HUES6 (cell line): ENCODE measurements around the gene NEGR1.

Experiments used
- H3K27ac ChIP-seq: 2 replicates; pipeline ENCODE4 v1.7.0; 2013; ENCODE audit warnings: low read depth, mild to moderate bottlenecking, low read length, inconsistent platforms
- H3K27me3 ChIP-seq: 2 replicates; pipeline ENCODE4 v1.6.1; 2013; ENCODE audit warnings: low read length; ENCODE audit not compliant: control insufficient read depth, insufficient read depth
- H3K36me3 ChIP-seq: 2 replicates; pipeline ENCODE4 v1.6.1; 2013; ENCODE audit warnings: low read length; ENCODE audit not compliant: control insufficient read depth, insufficient read depth
- H3K4me1 ChIP-seq: 2 replicates; pipeline ENCODE4 v1.6.1; 2013; ENCODE audit warnings: low read length; ENCODE audit not compliant: control insufficient read depth, insufficient read depth
- H3K4me3 ChIP-seq: 2 replicates; pipeline ENCODE4 v1.5.1; 2013; ENCODE audit warnings: low read depth, low read length
- H3K9ac ChIP-seq: one replicate; pipeline ENCODE4 v1.6.1; 2013; ENCODE audit warnings: mild to moderate bottlenecking, low read length
- H3K9me3 ChIP-seq: 2 replicates; pipeline ENCODE4 v1.6.1; 2013; ENCODE audit warnings: low read depth, low read length; ENCODE audit not compliant: control insufficient read depth, insufficient read depth

Gene NEGR1

DNA sequence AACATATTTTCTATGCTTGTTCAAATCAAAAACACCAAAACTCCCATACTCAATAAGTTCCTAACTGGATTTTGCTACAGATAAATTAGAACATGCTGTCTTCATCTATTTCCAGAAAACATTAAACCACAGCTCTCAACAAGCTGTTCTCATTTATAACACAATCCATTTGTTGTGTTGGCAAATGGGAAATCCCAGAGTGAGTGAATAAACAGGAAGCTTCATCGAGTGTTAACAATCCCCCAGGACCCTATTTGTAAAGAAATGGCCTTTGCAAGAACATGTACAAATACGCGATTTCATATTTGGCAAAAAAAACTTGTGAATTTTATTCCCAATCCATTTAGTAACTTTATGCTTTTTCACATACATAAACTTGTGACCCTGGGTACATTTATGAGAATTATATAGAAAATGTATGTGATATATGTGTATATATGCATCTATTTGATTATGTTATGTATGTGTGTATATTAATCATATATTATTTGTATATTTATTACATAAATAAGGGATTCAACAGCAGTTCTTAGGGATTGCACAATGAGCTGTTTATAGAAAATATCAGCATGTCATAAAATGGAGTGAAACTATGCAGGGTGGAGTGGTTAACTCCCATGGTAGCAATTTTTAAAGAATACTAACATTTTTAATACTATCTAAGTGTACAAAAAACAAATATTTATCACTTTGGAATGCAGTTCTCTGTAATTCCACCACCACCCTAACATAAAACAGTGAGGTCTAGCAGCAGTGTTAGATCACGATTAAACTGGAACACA, 160.0 kb downstream of the NEGR1 start:
- Histone ChIP-seq H3K4me1 (no peaks in the 10 kb centered on the region), H3K27ac (no peak overlapping the region), H3K36me3 (no peaks in the 10 kb centered on the region), H3K9ac (no peak overlapping the region), H3K9me3 (no peaks in the 10 kb centered on the region), H3K27me3 (no peaks in the 10 kb centered on the region), H3K4me3 (no peak overlapping the region)

DNA sequence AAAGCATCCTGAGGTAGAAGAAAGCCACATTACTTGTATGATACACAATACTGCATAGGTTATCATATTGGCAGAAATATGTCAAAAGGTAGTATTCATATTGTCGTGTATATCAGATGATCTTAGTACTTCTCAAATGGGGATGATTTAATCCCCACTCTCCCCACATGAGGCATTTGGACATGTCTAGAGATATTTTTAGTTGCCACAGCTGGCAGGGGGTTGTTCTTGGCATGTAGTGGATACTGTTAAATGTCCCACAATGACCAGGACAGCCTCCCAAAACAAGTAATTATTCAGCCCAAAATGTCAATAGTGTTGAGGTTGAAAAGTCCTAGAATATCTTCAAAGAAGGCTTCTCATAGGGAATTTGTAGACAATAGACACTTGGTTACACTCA, 162.8 kb downstream of the NEGR1 start:
- Histone ChIP-seq H3K27me3 (no peaks in the 10 kb centered on the region), H3K9me3 (no peaks in the 10 kb centered on the region), H3K36me3 (no peaks in the 10 kb centered on the region), H3K27ac (no peak overlapping the region), H3K4me3 (no peak overlapping the region), H3K4me1 (no peaks in the 10 kb centered on the region), H3K9ac (no peak overlapping the region)

DNA sequence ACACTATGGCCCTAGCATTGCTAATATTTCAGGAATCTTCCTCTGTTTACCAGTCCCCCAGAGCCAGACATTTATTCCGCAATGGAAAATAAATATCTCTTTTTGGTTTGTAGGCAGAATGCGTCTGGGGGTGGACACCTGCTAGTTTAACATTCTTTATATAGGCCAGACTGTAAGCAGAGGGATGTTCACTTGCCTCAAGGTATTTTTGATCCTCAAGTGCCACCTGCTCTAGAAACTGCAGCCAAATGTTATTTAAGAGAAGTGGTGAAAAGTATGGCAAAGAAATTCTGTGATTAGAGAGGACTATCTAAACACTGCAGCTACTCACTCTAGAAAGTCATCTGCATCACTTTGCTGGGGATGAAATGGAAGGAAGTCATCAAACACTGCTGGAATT, 164.7 kb downstream of the NEGR1 start:
- Histone ChIP-seq H3K4me3 (no peak overlapping the region), H3K4me1 (no peaks in the 10 kb centered on the region), H3K9ac (no peak overlapping the region), H3K9me3 (no peaks in the 10 kb centered on the region), H3K27ac (no peak overlapping the region), H3K27me3 (no peaks in the 10 kb centered on the region), H3K36me3 (no peaks in the 10 kb centered on the region)

DNA sequence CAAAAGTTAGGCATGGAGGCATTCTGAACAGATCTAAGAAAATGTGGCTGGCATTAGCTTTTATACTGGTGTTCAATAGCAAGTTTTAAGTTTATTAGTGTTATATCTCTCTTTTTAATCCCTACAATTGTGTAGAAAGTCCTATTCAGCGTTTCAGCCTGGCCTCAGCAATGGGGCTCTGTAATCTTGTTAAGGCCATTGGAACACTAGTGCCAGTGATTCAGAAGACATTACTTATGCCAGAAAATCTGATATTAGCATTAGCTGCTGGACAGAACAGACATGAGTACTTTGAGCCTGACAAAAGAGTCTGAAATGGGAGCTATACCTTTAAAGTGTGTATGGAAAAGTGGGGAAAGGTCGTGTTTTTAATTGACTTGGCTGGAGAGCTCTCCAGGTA, 167.0 kb downstream of the NEGR1 start:
- H3K27ac ChIP-seq: no peak overlapping the region
- H3K4me3 ChIP-seq: no peak overlapping the region
- no peaks in the 10 kb centered on the region for H3K9me3 ChIP-seq
- H3K36me3 ChIP-seq: no peaks in the 10 kb centered on the region
- no peaks in the 10 kb centered on the region for H3K4me1 ChIP-seq
- no peaks in the 10 kb centered on the region for H3K27me3 ChIP-seq
- no peak overlapping the region for H3K9ac ChIP-seq

DNA sequence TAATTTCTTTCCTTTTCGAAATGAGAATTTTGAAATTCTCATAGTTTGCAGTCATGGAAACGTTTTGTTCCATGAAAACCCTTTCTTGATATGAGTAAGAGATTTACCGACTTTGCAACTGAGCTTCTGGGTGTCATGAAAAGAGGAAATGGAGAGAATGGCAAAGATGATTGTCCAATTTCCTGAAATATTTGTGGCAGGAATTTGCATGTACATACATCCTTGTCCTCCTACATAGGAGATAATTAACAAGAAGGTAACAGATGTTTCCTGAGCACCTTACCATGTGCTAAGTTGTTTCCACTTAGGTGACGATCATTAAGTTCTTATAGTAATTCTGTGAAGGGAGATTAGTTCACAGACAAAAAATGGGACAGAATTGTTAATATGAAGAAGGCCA, 170.7 kb downstream of the NEGR1 start:
- H3K27me3 ChIP-seq: no peaks in the 10 kb centered on the region
- no peak overlapping the region for H3K27ac ChIP-seq
- no peak overlapping the region for H3K4me3 ChIP-seq
- H3K4me1 ChIP-seq: no peaks in the 10 kb centered on the region
- H3K9me3 ChIP-seq: no peaks in the 10 kb centered on the region
- no peaks in the 10 kb centered on the region for H3K36me3 ChIP-seq
- no peak overlapping the region for H3K9ac ChIP-seq

DNA sequence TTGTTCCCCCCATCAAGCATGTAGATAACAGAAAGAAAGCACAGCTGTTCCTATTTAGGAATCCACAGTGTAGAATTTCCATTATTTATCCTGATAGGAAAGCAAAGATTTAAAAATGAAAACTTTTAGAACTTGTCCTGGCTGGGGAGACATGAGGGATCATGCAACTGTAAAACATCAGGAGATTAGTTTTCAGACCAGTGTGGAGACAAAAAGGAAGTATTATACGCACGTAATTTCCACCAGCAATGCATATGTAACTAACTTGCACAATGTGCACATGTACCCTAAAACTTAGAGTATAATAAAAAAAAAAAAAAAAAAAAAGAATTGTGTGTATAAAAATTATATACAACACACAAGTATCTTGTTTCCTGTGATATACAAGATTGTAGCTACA, 172.4 kb downstream of the NEGR1 start:
- H3K9ac ChIP-seq: no peak overlapping the region
- H3K9me3 ChIP-seq: no peaks in the 10 kb centered on the region
- no peaks in the 10 kb centered on the region for H3K27me3 ChIP-seq
- no peaks in the 10 kb centered on the region for H3K4me1 ChIP-seq
- no peaks in the 10 kb centered on the region for H3K36me3 ChIP-seq
- no peak overlapping the region for H3K27ac ChIP-seq
- H3K4me3 ChIP-seq: no peak overlapping the region

DNA sequence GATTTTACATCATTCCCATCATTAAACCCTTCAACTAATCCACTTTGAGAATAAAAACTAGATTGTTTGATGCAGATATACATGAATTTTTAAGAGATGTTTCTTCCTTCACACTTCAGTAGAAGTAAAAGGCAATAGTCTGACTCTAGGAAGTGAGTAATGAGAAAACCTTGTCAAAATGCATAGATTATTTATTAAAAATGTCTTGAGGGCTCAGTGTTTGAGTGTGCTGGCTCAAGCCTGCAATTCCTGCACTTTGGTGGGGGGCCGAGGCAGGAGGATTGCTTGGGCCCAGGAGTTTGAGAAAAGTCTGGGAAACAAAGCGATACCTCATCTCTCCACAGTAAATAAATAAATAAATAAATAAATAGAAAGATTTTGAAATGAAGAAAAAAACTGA, 177.1 kb downstream of the NEGR1 start:
- Histone ChIP-seq H3K27me3 (no peaks in the 10 kb centered on the region), H3K9ac (no peak overlapping the region), H3K4me3 (no peak overlapping the region), H3K9me3 (no peaks in the 10 kb centered on the region), H3K27ac (no peak overlapping the region), H3K4me1 (no peaks in the 10 kb centered on the region), H3K36me3 (no peaks in the 10 kb centered on the region)

DNA sequence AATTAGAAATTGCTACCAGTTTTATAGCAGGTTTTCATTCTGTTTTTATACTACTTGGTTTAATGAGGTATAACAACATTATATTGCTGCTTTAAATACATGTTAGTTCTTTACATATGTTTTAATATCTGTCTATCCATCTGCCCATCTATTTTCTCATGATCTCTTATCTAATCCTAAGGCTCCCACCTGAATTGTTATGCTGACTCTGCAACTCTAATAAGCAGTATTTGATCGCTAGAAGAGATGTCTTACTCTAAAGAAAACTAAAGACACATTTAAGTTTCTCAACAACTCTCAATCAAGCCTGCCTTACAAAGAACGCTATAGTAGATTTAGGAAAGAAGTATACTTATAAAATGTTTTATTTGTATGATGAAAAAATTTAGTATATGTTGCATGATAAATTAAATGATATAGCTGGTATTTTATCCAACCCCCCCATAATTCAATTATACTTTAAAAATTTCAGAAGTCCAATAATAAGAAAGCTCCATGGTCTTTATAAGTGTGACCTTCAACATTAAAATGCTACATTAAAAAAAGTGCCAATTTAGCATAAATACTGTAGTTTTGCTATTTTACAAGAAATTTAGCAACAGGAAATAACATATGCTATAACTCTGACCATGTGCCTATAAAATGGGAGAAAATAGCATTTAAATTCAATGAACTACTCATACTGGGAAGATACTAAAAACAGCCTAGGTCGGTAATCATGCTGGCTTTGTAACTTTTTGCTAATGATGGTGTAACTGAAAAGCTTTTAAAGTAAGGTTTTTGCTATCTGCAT, 180.3 kb downstream of the NEGR1 start:
- H3K4me3 ChIP-seq: no peak overlapping the region
- H3K36me3 ChIP-seq: no peaks in the 10 kb centered on the region
- H3K9me3 ChIP-seq: no peaks in the 10 kb centered on the region
- H3K27me3 ChIP-seq: no peaks in the 10 kb centered on the region
- H3K27ac ChIP-seq: no peak overlapping the region
- H3K9ac ChIP-seq: no peak overlapping the region
- H3K4me1 ChIP-seq: no peaks in the 10 kb centered on the region

DNA sequence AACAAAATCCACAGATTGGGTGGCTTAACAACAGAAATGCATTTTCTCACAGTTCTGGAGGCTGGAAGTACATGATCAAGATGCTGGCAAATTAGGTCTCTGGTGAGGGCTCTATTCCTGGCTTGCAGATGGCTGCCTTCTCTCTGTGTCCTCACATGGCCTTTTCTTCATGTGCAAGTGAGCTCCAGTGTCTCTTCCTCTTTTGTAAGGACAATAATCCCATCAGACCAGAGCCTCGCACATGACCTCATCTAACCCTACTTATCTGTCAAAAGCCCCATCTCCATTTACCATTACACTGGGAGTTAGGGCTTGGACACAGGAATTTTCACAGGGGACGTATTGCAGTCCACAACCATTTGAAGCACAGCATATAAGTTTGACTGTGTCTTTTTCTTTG, 181.6 kb downstream of the NEGR1 start:
- H3K4me3 ChIP-seq: no peak overlapping the region
- no peak overlapping the region for H3K27ac ChIP-seq

DNA sequence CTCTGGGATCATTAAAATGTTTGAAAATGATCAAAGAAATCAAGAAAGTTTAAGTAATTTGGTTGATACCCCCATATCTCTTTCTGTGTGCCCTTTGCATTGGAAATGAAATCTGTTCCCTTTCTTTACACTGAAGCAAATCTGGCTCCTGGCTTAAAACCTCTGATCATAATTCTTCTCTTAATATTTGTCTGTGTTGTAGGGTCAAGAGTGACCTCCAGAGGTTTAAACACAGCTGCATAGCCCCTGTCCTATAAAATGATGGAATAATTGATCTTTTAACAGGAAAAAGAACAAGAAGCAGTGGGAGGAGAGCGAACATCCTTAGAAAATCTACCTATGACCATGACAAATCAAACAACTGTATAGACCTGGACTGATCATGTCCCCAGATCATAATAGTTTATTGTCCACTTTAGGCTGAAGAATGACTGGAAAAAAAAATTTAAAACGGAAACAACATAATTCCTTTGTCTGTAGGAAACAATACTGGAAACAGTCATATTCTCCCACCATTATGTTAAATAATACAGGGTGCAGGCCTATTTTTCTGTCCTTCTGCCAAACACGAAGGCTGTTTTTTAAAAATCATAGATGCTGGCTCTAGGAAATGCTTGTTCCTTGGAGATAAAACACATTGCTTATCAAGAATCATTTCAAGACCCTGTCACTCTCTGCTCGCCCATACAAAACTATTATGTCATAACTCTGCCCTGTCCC, 184.3 kb downstream of the NEGR1 start:
- Histone ChIP-seq H3K4me1 (no peaks in the 10 kb centered on the region), H3K27me3 (no peaks in the 10 kb centered on the region), H3K27ac (no peak overlapping the region), H3K4me3 (no peak overlapping the region), H3K36me3 (no peaks in the 10 kb centered on the region), H3K9ac (no peak overlapping the region), H3K9me3 (no peaks in the 10 kb centered on the region)

More for the DNA sequence above, 181.6 kb downstream of the NEGR1 start:
- H3K27me3 ChIP-seq: no peaks in the 10 kb centered on the region
- H3K9me3 ChIP-seq: no peaks in the 10 kb centered on the region
- no peaks in the 10 kb centered on the region for H3K36me3 ChIP-seq
- no peaks in the 10 kb centered on the region for H3K4me1 ChIP-seq
- H3K9ac ChIP-seq: no peak overlapping the region

DNA sequence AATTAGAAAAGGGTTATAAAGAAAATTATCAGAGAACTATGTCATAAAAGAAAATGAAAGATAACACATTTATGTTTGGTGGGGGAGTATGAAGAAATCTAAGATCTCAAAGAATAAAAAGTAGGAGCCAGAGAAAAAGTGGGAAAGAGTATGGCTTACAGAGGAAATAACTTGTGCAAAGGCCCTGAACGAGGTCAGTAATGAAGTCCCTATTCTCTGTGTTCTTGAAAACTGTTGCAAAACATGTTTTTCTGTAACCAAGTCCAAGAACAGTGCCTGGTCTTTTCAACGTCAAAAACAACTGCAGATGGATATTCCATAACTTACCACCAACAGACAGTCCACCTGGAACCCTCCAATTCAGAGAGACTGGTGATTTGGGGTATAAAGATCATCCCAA, 188.1 kb downstream of the NEGR1 start:
- Histone ChIP-seq H3K9ac (no peak overlapping the region), H3K27me3 (no peaks in the 10 kb centered on the region), H3K36me3 (no peaks in the 10 kb centered on the region), H3K4me1 (no peaks in the 10 kb centered on the region), H3K27ac (no peak overlapping the region), H3K9me3 (no peaks in the 10 kb centered on the region), H3K4me3 (no peak overlapping the region)
